Testis (tissue), 3 donors: ENCODE data around the gene DZIP1L. TPM values are rescaled to one million over a fixed set of nuclear protein-coding genes. Genes with fewer than 3 reads are reported as not detected.
"Not testable (repeated sequence)": the region's sequence is repeated elsewhere in the genome, so short reads cannot be mapped to it uniquely, and the experiment has no call there.

ENCODE experiments used
- DNase-seq: peaks from one replicate; pipeline ENCODE4 v3.0.0-alpha.2; 2019
- H3K27ac ChIP-seq, 2 donors: fragments of 200-600 bp; sonication (generic); one replicate each; pipeline ENCODE4 v1.5.1; 2019
- H3K27me3 ChIP-seq: fragments of 200-600 bp; sonication (generic); one replicate; pipeline ENCODE4 v1.5.1; 2019
- H3K36me3 ChIP-seq: fragments of 200-600 bp; sonication (generic); one replicate; pipeline ENCODE4 v1.5.1; 2017; ENCODE audit warnings: low read depth; ENCODE audit errors: missing control alignments
- H3K4me1 ChIP-seq: fragments of 200-600 bp; sonication (generic); one replicate; pipeline ENCODE4 v1.5.1; 2019
- H3K4me3 ChIP-seq, 2 donors: fragments of 200-600 bp; sonication (generic); one replicate each; pipeline ENCODE4 v1.5.1; 2017 to 2019
- H3K9me3 ChIP-seq: fragments of 200-600 bp; sonication (generic); one replicate; pipeline ENCODE4 v1.5.1; 2017
- CTCF ChIP-seq, 3 experiments: fragments of 450-650 bp in 2 of 3; fragments of 200-600 bp in 1 of 3; sonication (generic) in 1 of 3; IDR thresholded peaks; one replicate each; pipeline ENCODE4 v1.5.1; 2016 to 2019; ENCODE audit warnings: antibody characterized with exemption in 3 of 3, mild to moderate bottlenecking in 2 of 3, moderate library complexity in 1 of 3
- POLR2A ChIP-seq: fragments of 450-650 bp; IDR thresholded peaks from one replicate; pipeline ENCODE4 v1.6.1; 2017; ENCODE audit warnings: antibody characterized with exemption, mild to moderate bottlenecking, moderate library complexity
- WGBS, 2 donors: methylation state at CpG; one replicate each; pipeline ENCODE4 v1.1.5; 2018; 5-methylcytosine and 5-hydroxymethylcytosine counted together
- intact Hi-C: fragments of 100-400 bp; cut with DNase I; formaldehyde crosslinking; loops from one replicate; pipeline ENCODE4 v1.15.1; 2023; ENCODE audit warnings: low total_unique reads
- polyA plus RNA-seq: library from polyadenylated mRNA; stranded (reverse); fragments of 350-450 nt; fragmentation: Illumina TruSeq; extraction: RNeasy Lipid Tissue Mini Kit (QIAGEN cat#74804); gene quantifications from one replicate; pipeline ENCODE4 v1.2.3, GENCODE V29; 2014; ENCODE audit warnings: low read depth, low replicate concordance; ENCODE audit not compliant: insufficient read depth
- total RNA-seq, 2 donors: library from RNA; depleted of rRNA; stranded (reverse); fragments of >200 nt; gene quantifications; one replicate each; pipeline ENCODE4 v1.2.3, GENCODE V29; 2016

Gene DZIP1L
- total and polyA plus RNA-seq, 3 donors from 2014 or later = 6.6 to 24.6 (median 22.1) TPM

GRCh38 chr3:138093721-138094120, 21.7 kb downstream of the DZIP1L start:
- TF ChIP-seq CTCF (IDR thresholded peaks at IDR 0.05) = no peak
- no peak for TF ChIP-seq POLR2A
- Histone ChIP-seq H3K4me1 (no peaks in the 10 kb centered on the region), H3K27ac (no peak overlapping the region), H3K27me3 (no peaks in the 10 kb centered on the region), H3K36me3 (no peaks in the 10 kb centered on the region), H3K4me3 (no peak overlapping the region), H3K9me3 (no peaks in the 10 kb centered on the region)
- WGBS, 2 donors = 50% methylated on average over 2 of the region's 2 CpGs
- intact Hi-C loops = no loop called here
- DNase-seq = no peak

GRCh38 chr3:138092023-138092422, 23.4 kb downstream of the DZIP1L start:
- Histone ChIP-seq H3K4me1 (no peaks in the 10 kb centered on the region), H3K27me3 (no peaks in the 10 kb centered on the region), H3K27ac (no peak overlapping the region), H3K36me3 (no peaks in the 10 kb centered on the region), H3K4me3 (no peak overlapping the region), H3K9me3 (no peaks in the 10 kb centered on the region)
- intact Hi-C loops = no loop called here
- WGBS, 2 donors = 87 to 89% methylated on average over 2 of the region's 2 CpGs
- no peak for TF ChIP-seq POLR2A
- TF ChIP-seq CTCF (IDR thresholded peaks at IDR 0.05) = no peak
- no peak for DNase-seq

DNA sequence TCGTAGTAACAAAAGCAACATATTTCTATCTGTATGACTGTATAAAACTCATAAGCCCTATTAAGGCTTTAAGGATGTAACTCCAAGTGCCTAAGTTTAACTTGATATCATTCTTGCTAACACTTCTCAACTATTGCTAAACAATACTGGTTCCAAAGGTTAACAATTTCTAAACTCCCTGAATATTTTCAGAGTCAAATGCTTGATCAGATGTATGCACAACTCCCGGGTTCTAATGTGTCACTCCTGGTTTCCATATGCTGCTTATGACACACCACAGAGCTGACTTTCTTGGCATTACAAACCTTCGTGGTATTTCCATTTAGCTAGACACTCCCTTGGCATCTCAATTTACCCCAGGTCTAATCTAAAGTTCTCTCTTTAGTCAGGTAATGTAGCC, 26.3 kb downstream of the DZIP1L start:
- DNase-seq = no peak
- TF ChIP-seq CTCF (IDR thresholded peaks at IDR 0.05) (no peak), POLR2A (no peak)
- no peaks in the 10 kb centered on the region for H3K9me3 ChIP-seq
- no peaks in the 10 kb centered on the region for H3K4me1 ChIP-seq
- intact Hi-C loops = no loop called here
- no peak overlapping the region for H3K27ac ChIP-seq
- no peak overlapping the region for H3K4me3 ChIP-seq
- 88 to 93% methylated on average over 3 of the region's 3 CpGs for WGBS, 2 donors
- H3K27me3 ChIP-seq = no peaks in the 10 kb centered on the region
- H3K36me3 ChIP-seq = no peaks in the 10 kb centered on the region

GRCh38 chr3:138085745-138086144, 29.7 kb downstream of the DZIP1L start:
- 100% methylated on average over 1 of the region's 3 CpGs for WGBS, 2 donors
- H3K4me3 ChIP-seq, H3K4me1 ChIP-seq, H3K27ac ChIP-seq, H3K36me3 ChIP-seq, H3K27me3 ChIP-seq, intact Hi-C loops, DNase-seq, H3K9me3 ChIP-seq: not testable (repeated sequence)

DNA sequence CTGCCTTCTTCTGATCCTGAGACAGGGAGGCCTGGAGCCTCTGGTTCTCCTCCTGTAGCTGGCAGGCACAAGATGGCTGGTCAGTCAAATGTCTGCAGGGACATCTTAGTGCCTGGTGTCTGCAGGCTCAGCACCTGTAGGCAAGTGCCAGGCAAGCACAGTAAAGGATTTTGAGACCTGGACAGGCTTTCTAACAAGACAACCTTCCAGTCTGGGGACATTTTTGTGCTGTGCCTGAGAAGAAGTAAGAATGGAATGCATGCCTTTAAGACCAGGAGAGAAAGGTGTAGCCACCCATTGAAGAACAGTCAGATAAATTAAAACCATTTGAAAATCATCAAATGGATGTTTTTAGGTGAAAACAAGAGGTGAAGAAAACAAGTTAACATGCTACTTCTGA, 31.2 kb downstream of the DZIP1L start:
- Histone ChIP-seq H3K4me3 (no peak overlapping the region), H3K4me1 (no peaks in the 10 kb centered on the region), H3K9me3 (no peaks in the 10 kb centered on the region), H3K27me3 (no peaks in the 10 kb centered on the region), H3K27ac (no peak overlapping the region), H3K36me3 (no peaks in the 10 kb centered on the region)
- TF ChIP-seq CTCF (IDR thresholded peaks at IDR 0.05) (no peak), POLR2A (no peak)
- no peak for DNase-seq
- intact Hi-C loops = no loop called here
